GM12874 (cell line): Measurements from ENCODE around the gene TMPRSS9.

Source experiments
- TF ChIP-seq, protein P1 (sequence below): IDR thresholded peaks from 2 replicates; pipeline ENCODE4 v1.5.1; 2011; ENCODE audit warnings: low read depth, mild to moderate bottlenecking, control low read depth, low read length, moderate library complexity; ENCODE audit not compliant: insufficient read depth

The TMPRSS9 gene

DNA sequence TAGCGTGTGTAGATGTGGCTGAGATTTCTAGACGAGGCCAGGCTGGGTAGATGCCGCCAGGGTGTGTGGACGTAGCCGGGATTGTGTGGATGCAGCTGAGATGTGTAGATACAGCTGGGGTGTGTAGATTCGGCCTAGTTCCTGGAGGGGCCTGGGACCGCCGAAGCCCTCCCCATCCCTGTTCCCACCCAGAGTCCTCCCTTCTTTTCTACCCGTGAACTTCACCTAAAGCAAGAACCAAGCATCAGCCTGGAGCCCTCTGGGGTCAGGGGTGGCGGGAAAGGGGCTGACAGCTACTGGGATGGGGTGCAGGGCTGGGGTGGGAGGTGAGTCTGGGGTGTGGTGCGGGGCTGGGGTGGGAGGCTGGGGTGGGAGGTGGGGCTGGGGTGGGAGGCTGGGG is 768 bp downstream of the TMPRSS9 start:
- TF ChIP-seq, protein P1, sequence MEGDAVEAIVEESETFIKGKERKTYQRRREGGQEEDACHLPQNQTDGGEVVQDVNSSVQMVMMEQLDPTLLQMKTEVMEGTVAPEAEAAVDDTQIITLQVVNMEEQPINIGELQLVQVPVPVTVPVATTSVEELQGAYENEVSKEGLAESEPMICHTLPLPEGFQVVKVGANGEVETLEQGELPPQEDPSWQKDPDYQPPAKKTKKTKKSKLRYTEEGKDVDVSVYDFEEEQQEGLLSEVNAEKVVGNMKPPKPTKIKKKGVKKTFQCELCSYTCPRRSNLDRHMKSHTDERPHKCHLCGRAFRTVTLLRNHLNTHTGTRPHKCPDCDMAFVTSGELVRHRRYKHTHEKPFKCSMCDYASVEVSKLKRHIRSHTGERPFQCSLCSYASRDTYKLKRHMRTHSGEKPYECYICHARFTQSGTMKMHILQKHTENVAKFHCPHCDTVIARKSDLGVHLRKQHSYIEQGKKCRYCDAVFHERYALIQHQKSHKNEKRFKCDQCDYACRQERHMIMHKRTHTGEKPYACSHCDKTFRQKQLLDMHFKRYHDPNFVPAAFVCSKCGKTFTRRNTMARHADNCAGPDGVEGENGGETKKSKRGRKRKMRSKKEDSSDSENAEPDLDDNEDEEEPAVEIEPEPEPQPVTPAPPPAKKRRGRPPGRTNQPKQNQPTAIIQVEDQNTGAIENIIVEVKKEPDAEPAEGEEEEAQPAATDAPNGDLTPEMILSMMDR: no peak

DNA sequence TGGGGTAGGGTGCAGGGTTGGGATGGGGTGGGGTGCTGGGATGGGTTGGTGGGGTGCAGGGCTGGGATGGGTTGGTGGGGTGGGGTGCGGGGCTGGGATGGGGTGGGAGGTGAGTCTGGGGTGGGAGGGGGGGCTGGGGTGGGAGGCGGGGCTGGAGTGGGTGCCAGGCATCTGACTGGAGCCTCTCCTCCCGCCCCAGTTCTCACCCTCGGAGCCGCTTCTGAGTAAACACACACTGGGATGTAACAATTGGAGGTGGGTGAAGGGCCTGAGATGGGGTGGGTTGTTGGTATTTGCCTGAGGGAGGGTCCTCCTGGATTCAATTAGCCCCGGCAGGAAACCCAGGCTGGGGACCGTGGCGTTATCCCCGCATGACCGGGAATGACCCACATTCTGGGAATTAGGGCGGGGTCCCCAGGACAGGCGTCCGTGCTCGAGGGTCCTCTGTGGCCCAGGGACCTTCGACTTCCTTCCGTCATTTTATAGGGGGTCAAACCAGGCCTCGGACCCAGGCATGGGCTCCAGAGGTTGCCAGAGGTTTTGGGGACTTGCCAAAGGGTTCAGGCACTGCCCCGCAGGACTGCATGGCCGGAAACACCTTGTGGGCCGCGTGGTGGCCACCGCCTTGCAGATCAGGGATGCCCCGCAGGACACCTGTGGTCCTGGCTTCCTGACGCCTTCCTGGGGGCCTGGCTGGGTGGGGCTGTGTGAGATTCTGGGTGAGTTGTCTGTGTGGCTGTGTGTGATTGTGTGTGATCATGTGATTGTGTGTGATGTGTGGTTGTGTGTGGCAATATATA is 1.4 kb downstream of the TMPRSS9 start:
- TF ChIP-seq, protein P1: no peak

DNA sequence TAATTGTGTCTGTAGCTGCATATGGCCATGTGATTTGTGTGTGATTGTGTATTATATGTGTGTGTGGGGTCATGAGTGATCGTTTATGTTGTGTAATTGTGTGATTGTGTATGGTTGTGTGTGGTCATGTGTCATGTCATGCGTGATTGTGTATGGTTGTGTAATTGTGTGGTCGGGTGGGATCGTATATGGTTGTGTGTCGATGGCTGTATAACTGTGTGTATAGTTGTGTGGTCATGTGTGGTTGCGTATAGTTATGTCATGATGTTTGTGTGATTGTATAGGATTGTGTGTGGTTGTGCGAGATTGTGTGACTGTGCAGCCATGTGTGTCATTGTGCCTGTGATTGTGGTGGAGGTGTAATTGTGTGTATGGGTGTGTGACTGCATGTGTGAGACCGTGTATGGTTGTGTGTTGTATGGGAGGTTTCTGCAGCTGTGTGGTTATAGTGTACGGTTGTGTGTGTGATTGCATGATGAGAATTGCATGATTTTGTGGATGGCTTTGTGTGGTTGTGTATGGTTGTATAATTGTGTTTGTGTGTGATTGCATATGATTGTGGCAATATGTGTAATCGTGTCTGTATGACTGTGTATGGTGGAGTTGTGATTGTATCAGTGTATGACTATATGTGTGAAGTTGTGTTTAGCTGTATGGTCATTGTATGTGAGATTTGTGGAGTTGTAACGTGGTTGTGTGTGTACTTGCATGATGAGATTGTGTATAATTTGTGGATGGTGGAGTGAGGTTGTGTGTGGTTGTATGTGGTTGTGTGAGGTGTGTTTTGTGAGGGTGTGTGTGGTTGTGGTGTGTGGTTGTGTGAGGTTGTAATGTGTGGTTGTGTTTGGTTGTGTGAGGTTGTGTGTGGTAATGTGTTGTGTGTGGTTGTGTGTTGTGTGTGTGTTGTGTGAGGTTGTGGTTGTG is 2.2 kb downstream of the TMPRSS9 start:
- TF ChIP-seq, protein P1: no peak

DNA sequence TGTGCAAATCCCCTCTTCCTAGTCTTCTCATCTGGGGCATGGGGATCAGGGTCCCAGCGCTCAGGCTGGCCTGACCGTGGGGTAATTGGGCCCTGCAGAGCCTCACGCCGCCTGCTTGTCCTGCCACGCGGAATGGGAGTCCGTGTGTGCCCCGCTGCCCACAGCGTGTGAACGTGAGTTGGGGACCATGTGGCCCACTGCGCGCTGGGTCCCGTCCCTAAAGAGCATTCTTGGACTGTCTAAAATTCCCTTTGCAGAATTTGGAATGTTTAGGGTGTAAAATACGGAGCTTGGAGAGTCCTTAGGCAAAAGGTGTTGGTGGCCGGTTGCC is 2.9 kb downstream of the TMPRSS9 start:
- TF ChIP-seq, protein P1: no peak

DNA sequence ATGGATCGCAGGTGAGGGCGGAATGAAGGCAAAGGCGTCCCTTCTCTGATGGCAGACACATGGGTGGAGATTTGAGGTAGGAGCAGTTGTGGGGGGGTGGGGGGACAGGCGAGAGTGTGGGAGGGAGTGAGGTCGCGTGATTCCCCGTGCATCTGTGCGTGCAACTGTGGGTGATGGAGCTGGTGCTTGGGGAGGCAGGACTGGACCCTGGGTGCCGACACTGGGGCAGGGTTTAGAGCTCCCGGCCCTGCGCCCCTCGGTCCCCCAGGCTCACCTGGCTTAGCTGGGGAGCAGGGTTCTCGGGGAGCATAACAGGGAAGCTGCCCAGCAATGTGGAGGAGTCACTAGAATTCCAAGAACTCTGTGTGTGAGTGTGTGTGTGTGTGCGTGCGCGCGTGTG is 3.4 kb downstream of the TMPRSS9 start:
- TF ChIP-seq, protein P1: no peak

DNA sequence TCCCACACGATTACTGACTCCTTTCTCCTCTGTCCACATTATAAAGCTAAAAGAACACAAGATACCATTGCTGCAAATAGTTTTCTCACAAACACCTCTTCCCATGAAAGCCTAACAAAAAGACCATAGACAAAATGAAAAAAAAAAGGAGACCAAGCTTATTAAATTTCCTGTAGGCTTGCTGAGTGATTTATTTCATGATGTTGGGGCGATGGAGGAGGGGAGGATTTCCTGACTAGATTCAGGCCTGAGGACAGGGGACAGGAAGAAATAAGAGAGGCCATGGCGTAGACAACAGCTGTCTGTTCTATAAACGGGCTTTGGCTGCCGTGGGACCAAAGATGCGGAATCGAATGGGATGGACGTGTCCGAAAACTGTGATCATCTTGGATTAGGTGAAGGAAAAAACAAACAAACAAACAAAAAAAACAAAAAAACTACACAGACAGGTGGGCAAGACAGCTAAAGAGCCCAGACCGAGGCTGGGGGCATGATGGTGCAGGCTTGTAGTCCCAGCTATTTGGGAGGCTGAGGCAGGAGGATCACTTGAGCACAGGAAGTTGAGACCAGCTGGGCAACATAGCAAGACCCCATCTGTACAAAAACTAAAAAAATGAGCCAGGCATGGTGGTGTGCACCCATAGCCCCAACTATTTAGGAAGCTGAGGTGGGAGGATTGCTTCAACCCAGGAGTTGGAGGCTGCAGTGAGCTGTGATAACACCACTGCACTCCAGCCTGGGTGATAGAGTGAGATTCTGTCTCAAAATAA is 5.3 kb downstream of the TMPRSS9 start:
- TF ChIP-seq, protein P1: no peak

DNA sequence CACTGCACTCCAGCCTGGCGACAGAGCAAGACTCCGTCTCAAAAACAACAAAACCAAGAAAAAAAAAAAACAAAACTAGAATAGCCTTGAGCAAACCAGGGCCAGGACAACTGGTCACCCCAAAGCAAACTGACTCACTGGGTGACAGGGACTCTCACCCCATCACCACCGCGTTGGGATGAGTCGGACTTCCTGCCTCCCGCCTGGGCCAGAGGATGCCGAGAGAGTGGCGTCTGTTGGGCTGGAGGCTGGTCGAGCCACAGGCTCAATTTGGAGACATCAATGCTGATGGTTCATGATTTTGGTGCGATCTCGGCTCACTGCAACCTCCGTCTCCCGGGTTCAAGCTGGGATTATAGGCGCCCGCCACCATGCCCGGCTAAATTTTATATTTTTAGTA is 11.6 kb downstream of the TMPRSS9 start:
- TF ChIP-seq, protein P1: no peak
